ENCODE data around the gene MUTYH.

GRCh38 chr1:45326627-45327623, 13.3 kb downstream of the MUTYH start, which contains the start of gene HPDL:
- TF ChIP-seq EZH2 (IDR thresholded peaks at IDR 0.05; ENCODE audit: low read depth) (no peak), CTCF (conservative IDR thresholded peaks at IDR 0.05) (no peak)

All from PC-9 (cell line).